Glutamatergic neuron (in vitro differentiated cells): ENCODE data around the gene SMG6. TPM values are rescaled to one million over a fixed set of nuclear protein-coding genes. Genes with fewer than 3 reads are reported as not detected.

ENCODE experiments used
- DNase-seq: peaks from one replicate; pipeline ENCODE4 v3.0.0; 2022
- H3K27ac Mint-ChIP-seq: one replicate; pipeline ENCODE4 v1.8.0; 2020; ENCODE audit warnings: mild to moderate bottlenecking, mixed read lengths, inconsistent platforms; ENCODE audit not compliant: unreplicated experiment
- H3K27me3 Mint-ChIP-seq: one replicate; pipeline ENCODE4 v1.8.0; 2020; ENCODE audit warnings: mild to moderate bottlenecking, moderate library complexity, mixed read lengths, inconsistent platforms; ENCODE audit not compliant: unreplicated experiment
- H3K36me3 Mint-ChIP-seq: one replicate; pipeline ENCODE4 v1.8.0; 2020; ENCODE audit warnings: mild to moderate bottlenecking, mixed read lengths, inconsistent platforms; ENCODE audit not compliant: unreplicated experiment
- H3K4me1 Mint-ChIP-seq: one replicate; pipeline ENCODE4 v1.8.0; 2020; ENCODE audit warnings: mild to moderate bottlenecking, low read depth, mixed read lengths, inconsistent platforms; ENCODE audit not compliant: unreplicated experiment
- H3K4me3 Mint-ChIP-seq: one replicate; pipeline ENCODE4 v1.8.0; 2020; ENCODE audit warnings: mild to moderate bottlenecking, mixed read lengths, inconsistent platforms; ENCODE audit not compliant: unreplicated experiment
- H3K9me3 Mint-ChIP-seq: one replicate; pipeline ENCODE4 v1.8.0; 2020; ENCODE audit warnings: mild to moderate bottlenecking, moderate library complexity, mixed read lengths, inconsistent platforms; ENCODE audit not compliant: unreplicated experiment
- CTCF ChIP-seq: fragments of 200-600 bp; sonication (generic); IDR thresholded peaks from one replicate; pipeline ENCODE4 v1.5.0; 2021; ENCODE audit not compliant: partially characterized antibody, unreplicated experiment
- total RNA-seq: library from RNA; stranded (reverse); fragmentation: NEBNext Ultra II Directional; extraction: Animal tissue kit (Norgen Biotek cat#: 25700); gene quantifications from one replicate; pipeline ENCODE4 v1.2.1, GENCODE V29; 2021; ENCODE audit not compliant: unreplicated experiment

Gene SMG6
- total RNA-seq, 1 donor from 2014 or later: 42.7 TPM

DNA sequence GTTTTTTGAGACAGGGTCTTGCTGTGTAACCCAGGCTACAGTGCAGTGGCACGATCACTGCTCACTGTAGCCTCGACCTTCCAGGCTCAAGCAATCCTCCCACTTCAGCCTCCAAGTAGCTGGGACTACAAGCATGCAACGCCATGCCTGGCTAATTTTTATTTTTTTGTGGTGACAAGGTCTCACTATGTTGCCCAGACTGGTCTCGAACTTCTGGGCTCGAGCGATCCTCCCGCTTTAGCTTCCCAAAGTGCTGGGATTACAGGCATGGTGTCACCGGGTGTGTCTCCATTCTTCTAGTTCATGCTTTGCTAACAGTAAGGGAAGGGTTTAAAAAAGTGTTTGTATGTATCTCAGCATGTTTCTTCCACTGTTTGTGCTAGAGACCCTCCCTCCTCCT lies 146.9 kb downstream of the SMG6 start:
- peaks cover 13% of the 10 kb centered on the region for H3K36me3 Mint-ChIP-seq
- DNase-seq: no peak
- no peaks in the 10 kb centered on the region for H3K4me1 Mint-ChIP-seq
- TF ChIP-seq CTCF: no peak
- no peak overlapping the region for H3K27ac Mint-ChIP-seq
- peaks cover 3% of the 10 kb centered on the region for H3K9me3 Mint-ChIP-seq
- H3K4me3 Mint-ChIP-seq: no peak overlapping the region
- peaks cover 1% of the 10 kb centered on the region for H3K27me3 Mint-ChIP-seq

DNA sequence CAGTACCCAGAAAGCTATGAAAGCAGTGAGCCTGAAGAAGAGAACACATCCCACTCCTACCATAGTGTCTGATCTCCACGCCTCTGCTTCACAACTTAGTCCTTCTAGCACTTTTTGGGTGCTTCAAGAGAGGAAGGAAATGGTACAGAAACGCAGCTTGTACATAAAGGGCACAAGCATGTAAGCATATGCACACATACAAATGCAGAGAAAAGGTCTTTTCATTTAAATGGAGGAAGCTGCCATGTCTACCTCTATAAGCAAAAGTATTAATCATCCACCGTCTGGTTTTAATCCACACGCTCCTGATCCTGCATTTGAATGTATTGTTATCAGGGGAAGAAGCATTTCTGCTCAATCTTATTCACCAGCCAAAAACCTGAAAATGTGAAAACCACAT lies 148.0 kb downstream of the SMG6 start:
- Mint-ChIP-seq H3K4me3 (no peak overlapping the region), H3K9me3 (peaks cover 3% of the 10 kb centered on the region), H3K4me1 (no peaks in the 10 kb centered on the region), H3K36me3 (peaks cover 13% of the 10 kb centered on the region), H3K27me3 (peaks cover 1% of the 10 kb centered on the region), H3K27ac (no peak overlapping the region)
- DNase-seq: no peak
- no peak for TF ChIP-seq CTCF

GRCh38 chr17:2151358-2152033 lies 152.1 kb downstream of the SMG6 start:
- Mint-ChIP-seq H3K36me3 (peaks cover 13% of the 10 kb centered on the region), H3K4me3 (no peak overlapping the region), H3K9me3 (peaks cover 4% of the 10 kb centered on the region), H3K4me1 (no peaks in the 10 kb centered on the region), H3K27me3 (peaks cover 1% of the 10 kb centered on the region), H3K27ac (no peak overlapping the region)
- DNase-seq: no peak
- TF ChIP-seq CTCF: no peak

DNA sequence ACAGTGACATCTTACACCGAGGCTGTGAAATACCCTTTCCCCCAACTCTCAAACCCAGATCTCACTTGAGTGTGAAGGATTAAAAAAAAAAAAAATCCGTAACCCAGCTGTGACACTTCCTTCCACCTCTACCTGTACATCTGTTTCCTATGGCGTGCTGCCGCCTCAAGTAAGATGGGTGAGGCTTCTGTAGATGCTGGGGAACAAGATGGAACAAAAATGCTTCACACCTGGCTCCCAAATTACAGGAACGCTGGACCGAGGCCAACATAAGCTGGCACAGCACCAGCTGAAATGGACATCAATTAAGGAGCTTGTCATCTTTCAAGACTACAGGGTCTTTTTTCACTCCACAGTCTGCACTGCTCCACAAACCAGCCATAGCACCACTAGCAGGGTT lies 152.8 kb downstream of the SMG6 start:
- Mint-ChIP-seq H3K9me3 (peaks cover 4% of the 10 kb centered on the region), H3K4me3 (no peak overlapping the region)
- no peak for TF ChIP-seq CTCF

GRCh38 chr17:2149934-2150333 lies 153.7 kb downstream of the SMG6 start:
- DNase-seq: no peak
- no peak overlapping the region for H3K27ac Mint-ChIP-seq
- H3K4me3 Mint-ChIP-seq: no peak overlapping the region
- peaks cover 13% of the 10 kb centered on the region for H3K36me3 Mint-ChIP-seq
- no peaks in the 10 kb centered on the region for H3K4me1 Mint-ChIP-seq
- TF ChIP-seq CTCF: no peak
- peaks cover 1% of the 10 kb centered on the region for H3K27me3 Mint-ChIP-seq
- peaks cover 4% of the 10 kb centered on the region for H3K9me3 Mint-ChIP-seq

More for the DNA sequence above, 152.8 kb downstream of the SMG6 start:
- Mint-ChIP-seq H3K36me3 (peaks cover 13% of the 10 kb centered on the region), H3K4me1 (no peaks in the 10 kb centered on the region), H3K27ac (no peak overlapping the region), H3K27me3 (peaks cover 1% of the 10 kb centered on the region)
- DNase-seq: no peak
